Activated naive CD4-positive, alpha-beta T cell treated with anti-CD3 and anti-CD28 coated beads, Interleukin-2, amount 50 U/mL, for 72 hours (primary cell): ENCODE measurements around the gene SLC1A2. TPM values are rescaled to one million over a fixed set of nuclear protein-coding genes. Genes with fewer than 3 reads are reported as not detected.
A peak's percentile ranks its signal among the peaks of the same experiment; 100 is the strongest.

Experiments
- ATAC-seq, 2 donors: fragments of 150-1000 bp; cut with Tn5 transposase; 2 replicates each; pipeline ENCODE4 v1.10.0; 2021; ENCODE audit warnings: mild to moderate bottlenecking in 2 of 2, moderate library complexity in 2 of 2
- DNase-seq, 2 donors: peaks; one replicate each; pipeline ENCODE4 v3.0.0; 2021 to 2022; ENCODE audit warnings: low spot score in 2 of 2
- H3K27ac Mint-ChIP-seq, 2 donors: one replicate each; pipeline ENCODE4 v1.8.0; 2022; ENCODE audit warnings: mild to moderate bottlenecking in 2 of 2, mixed read lengths in 2 of 2
- H3K36me3 Mint-ChIP-seq, 2 donors: one replicate each; pipeline ENCODE4 v1.8.0; 2022; ENCODE audit warnings: mixed read lengths in 2 of 2
- H3K9me3 Mint-ChIP-seq, 2 donors: one replicate each; pipeline ENCODE4 v1.8.0; 2022; ENCODE audit warnings: mixed read lengths in 2 of 2
- total RNA-seq, 2 donors: library from RNA; stranded (reverse); gene quantifications; one replicate each; pipeline ENCODE4 v1.2.3, GENCODE V29; 2022

The SLC1A2 gene
- total RNA-seq, 2 donors from 2014 or later: 0.14 TPM; not detected in 1

GRCh38 chr11:35214226-35214770 is 205.1 kb downstream of the SLC1A2 start:
- Mint-ChIP-seq H3K36me3 (peaks cover 62 to 98% of the 10 kb centered on the region in 2 donors), H3K27ac (peak overlapping the region; percentile 47 to 84)

GRCh38 chr11:35211952-35212351 is 207.4 kb downstream of the SLC1A2 start:
- H3K36me3 Mint-ChIP-seq: peaks cover 78 to 99% of the 10 kb centered on the region in 2 donors
- peaks cover 4 to 14% of the 10 kb centered on the region in 2 donors for H3K9me3 Mint-ChIP-seq
- H3K27ac Mint-ChIP-seq: no peak overlapping the region
- DNase-seq (no peak), ATAC-seq (no peak)

More at GRCh38 chr11:35214226-35214770, 205.1 kb downstream of the SLC1A2 start:
- H3K9me3 Mint-ChIP-seq: peaks cover 0 to 9% of the 10 kb centered on the region in 2 donors
- DNase-seq (no peak), ATAC-seq (no peak)

DNA sequence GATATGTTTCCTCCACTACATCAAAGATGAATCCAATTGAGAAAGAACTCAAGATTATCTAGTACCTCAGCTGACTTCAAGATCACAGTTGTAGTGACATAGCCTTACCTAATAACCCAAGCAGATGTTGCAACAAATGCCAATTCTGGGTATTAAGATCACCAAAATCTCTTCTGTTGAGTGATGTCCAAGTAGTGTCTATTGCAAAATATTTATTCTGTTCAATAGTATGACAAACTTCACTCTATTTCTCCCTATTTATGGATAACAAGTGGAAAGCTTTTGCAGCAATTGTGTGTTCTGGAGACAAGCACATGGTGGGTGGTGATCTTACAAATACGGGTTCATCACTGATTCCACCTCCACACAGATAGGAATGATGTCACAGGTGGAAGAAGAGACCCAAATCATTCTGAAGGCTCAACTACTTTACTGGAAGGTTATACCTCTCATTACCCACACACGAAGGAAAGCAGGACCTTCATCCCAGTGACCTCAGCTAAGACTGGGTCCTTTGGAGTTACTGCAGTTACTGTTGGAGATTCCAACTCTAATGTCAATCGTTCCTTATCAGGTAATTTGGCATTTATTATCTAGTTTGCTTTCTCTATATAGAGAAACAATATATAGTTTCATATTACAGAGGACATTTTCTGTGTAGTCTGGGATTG is 208.3 kb downstream of the SLC1A2 start:
- ATAC-seq (no peak), DNase-seq (no peak)
- Mint-ChIP-seq H3K9me3 (peaks cover 4 to 14% of the 10 kb centered on the region in 2 donors), H3K27ac (peak overlapping the region in 1 of 2 donors; percentile 9), H3K36me3 (peaks cover 72 to 99% of the 10 kb centered on the region in 2 donors)

DNA sequence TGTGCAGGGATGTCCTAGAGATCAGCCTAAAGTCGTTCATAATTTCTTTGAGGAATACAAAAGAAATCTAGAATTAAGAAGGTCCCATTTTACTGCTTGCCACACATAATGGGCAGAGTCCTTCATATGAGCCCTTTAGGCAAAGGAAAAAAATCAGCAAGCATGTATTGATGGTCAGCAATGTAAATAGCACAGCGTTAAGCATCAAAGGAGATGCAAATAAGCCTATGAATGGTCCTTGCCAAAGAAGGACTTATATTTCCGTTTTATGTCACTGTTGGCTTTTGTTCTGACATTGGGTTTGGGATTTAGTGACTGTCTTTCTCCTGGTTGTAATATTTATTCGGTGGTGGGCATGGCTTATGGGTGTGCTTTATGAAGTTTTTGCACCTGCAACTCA is 210.6 kb downstream of the SLC1A2 start:
- ATAC-seq (no peak), DNase-seq (no peak)
- H3K9me3 Mint-ChIP-seq: peaks cover 4 to 14% of the 10 kb centered on the region in 2 donors
- H3K27ac Mint-ChIP-seq: peak overlapping the region in 1 of 2 donors; percentile 73
- H3K36me3 Mint-ChIP-seq: peaks cover 74 to 99% of the 10 kb centered on the region in 2 donors

- Mint-ChIP-seq H3K36me3 (peaks cover 69 to 99% of the 10 kb centered on the region in 2 donors), H3K27ac (peak overlapping the region; percentile 50 to 73), H3K9me3 (peaks cover 4 to 9% of the 10 kb centered on the region in 2 donors)
- DNase-seq (no peak), ATAC-seq (no peak)
Measured at GRCh38 chr11:35207471-35208403, 211.6 kb downstream of the SLC1A2 start.

GRCh38 chr11:35206616-35207015 is 212.7 kb downstream of the SLC1A2 start:
- H3K9me3 Mint-ChIP-seq: peaks cover 4 to 12% of the 10 kb centered on the region in 2 donors
- DNase-seq (no peak), ATAC-seq (no peak)
- peak overlapping the region in 1 of 2 donors; percentile 72 for H3K27ac Mint-ChIP-seq
- H3K36me3 Mint-ChIP-seq: peaks cover 75 to 99% of the 10 kb centered on the region in 2 donors

GRCh38 chr11:35204614-35205013 is 214.7 kb downstream of the SLC1A2 start:
- H3K9me3 Mint-ChIP-seq: peaks cover 4 to 21% of the 10 kb centered on the region in 2 donors
- peak overlapping the region; percentile 44 to 78 for H3K27ac Mint-ChIP-seq
- H3K36me3 Mint-ChIP-seq: peaks cover 75 to 99% of the 10 kb centered on the region in 2 donors
- DNase-seq (no peak), ATAC-seq (no peak)

Other genes starting within 250 kb of the SLC1A2 start
- gene PAMR1, start 106.1 kb upstream of the SLC1A2 start, total RNA-seq: not detected
- under 1 TPM in 1 of 2 donors, not detected in 1; 0.91 TPM for gene FJX1, start 198.9 kb upstream of the SLC1A2 start, total RNA-seq
- gene TRIM44, start 243.2 kb upstream of the SLC1A2 start, total RNA-seq: 10 to 100 TPM; 17.5 to 34.9 TPM